ENCODE results near the gene KIRREL1. TPM values are rescaled to one million over a fixed set of nuclear protein-coding genes. Genes with fewer than 3 reads are reported as not detected.

KIRREL1 gene
- total RNA-seq, 4 donors from 2014 or later: 37.4 to 77.1 (median 54.6) TPM

- no peak for TF ChIP-seq POLR2AphosphoS5 (IDR thresholded peaks at IDR 0.05)
- no peak for TF ChIP-seq EP300 (IDR thresholded peaks at IDR 0.05)
- TF ChIP-seq CTCF (IDR thresholded peaks at IDR 0.05): no peak
- no peak for TF ChIP-seq POLR2A (IDR thresholded peaks at IDR 0.05; ENCODE audit: low read depth)
- DNase-seq (ENCODE audit: extremely low spot score): no peak
- intact Hi-C loops (cut with DNase I): no loop called here
- peaks cover 9 to 25% (median 17%) of the 10 kb centered on the region in 4 donors for H3K36me3 ChIP-seq
- H3K4me1 ChIP-seq: peaks cover 0 to 8% (median 0%) of the 10 kb centered on the region in 4 donors
- H3K9me3 ChIP-seq: no peaks in the 10 kb centered on the region
- WGBS: 65% methylated on average over 5 of the region's 5 CpGs
- no peak overlapping the region for H3K4me3 ChIP-seq
- peaks cover 0 to 1% (median 0%) of the 10 kb centered on the region in 4 donors for H3K27me3 ChIP-seq
- no peak overlapping the region for H3K27ac ChIP-seq (replicated peaks in 1 of 4)
These were observed 104.8 kb downstream of the KIRREL1 start for GRCh38 chr1:158098256-158098655.

- H3K27ac ChIP-seq (replicated peaks in 1 of 4): no peak overlapping the region
- 75% methylated on average over 3 of the region's 3 CpGs for WGBS
- no peaks in the 10 kb centered on the region for H3K9me3 ChIP-seq
- no peak for DNase-seq (ENCODE audit: extremely low spot score)
- peaks cover 0 to 8% (median 0%) of the 10 kb centered on the region in 4 donors for H3K4me1 ChIP-seq
- intact Hi-C loops (cut with DNase I): no loop called here
- H3K27me3 ChIP-seq: peaks cover 0 to 11% (median 0%) of the 10 kb centered on the region in 4 donors
- H3K36me3 ChIP-seq: peaks cover 0 to 16% (median 8%) of the 10 kb centered on the region in 4 donors
- no peak overlapping the region for H3K4me3 ChIP-seq
- TF ChIP-seq POLR2AphosphoS5 (IDR thresholded peaks at IDR 0.05): peak in 1 of 2 donors; percentile 4
- no peak for TF ChIP-seq EP300 (IDR thresholded peaks at IDR 0.05)
These were observed 105.7 kb downstream of the KIRREL1 start for GRCh38 chr1:158099185-158099584.

- Histone ChIP-seq H3K36me3 (peaks cover 0 to 2% (median under 1%) of the 10 kb centered on the region in 4 donors), H3K27ac (replicated peaks in 1 of 4) (no peak overlapping the region), H3K4me3 (no peak overlapping the region), H3K4me1 (peaks cover 0 to 8% (median 0%) of the 10 kb centered on the region in 4 donors), H3K9me3 (no peaks in the 10 kb centered on the region), H3K27me3 (peaks cover 0 to 22% (median 0%) of the 10 kb centered on the region in 4 donors)
- WGBS: 40% methylated on average over 2 of the region's 2 CpGs
- TF ChIP-seq CTCF (IDR thresholded peaks at IDR 0.05) (no peak), POLR2A (IDR thresholded peaks at IDR 0.05; ENCODE audit: low read depth) (no peak), POLR2AphosphoS5 (IDR thresholded peaks at IDR 0.05) (no peak), EP300 (IDR thresholded peaks at IDR 0.05) (no peak)
- DNase-seq (ENCODE audit: extremely low spot score): no peak
- intact Hi-C loops (cut with DNase I): no loop called here
These were observed 107.1 kb downstream of the KIRREL1 start for GRCh38 chr1:158100498-158100897.

GRCh38 chr1:158101455-158101854, 108.0 kb downstream of the KIRREL1 start:
- no peak for DNase-seq (ENCODE audit: extremely low spot score)
- no peaks in the 10 kb centered on the region for H3K36me3 ChIP-seq
- no peaks in the 10 kb centered on the region for H3K9me3 ChIP-seq
- no peak for TF ChIP-seq CTCF (IDR thresholded peaks at IDR 0.05)
- peaks cover 0 to 32% (median 0%) of the 10 kb centered on the region in 4 donors for H3K27me3 ChIP-seq
- intact Hi-C loops (cut with DNase I): no loop called here
- no peak overlapping the region for H3K27ac ChIP-seq (replicated peaks in 1 of 4)
- peaks cover 0 to 8% (median 0%) of the 10 kb centered on the region in 4 donors for H3K4me1 ChIP-seq
- 80% methylated on average over 2 of the region's 2 CpGs for WGBS
- no peak overlapping the region for H3K4me3 ChIP-seq

GRCh38 chr1:158101927-158102326, 108.5 kb downstream of the KIRREL1 start:
- H3K4me3 ChIP-seq: no peak overlapping the region
- no peak overlapping the region for H3K27ac ChIP-seq (replicated peaks in 1 of 4)
- H3K9me3 ChIP-seq: no peaks in the 10 kb centered on the region
- no peak for DNase-seq (ENCODE audit: extremely low spot score)
- intact Hi-C loops (cut with DNase I): no loop called here
- H3K27me3 ChIP-seq: peaks cover 0 to 36% (median 0%) of the 10 kb centered on the region in 4 donors
- H3K36me3 ChIP-seq: no peaks in the 10 kb centered on the region
- peaks cover 0 to 8% (median 0%) of the 10 kb centered on the region in 4 donors for H3K4me1 ChIP-seq
- TF ChIP-seq POLR2AphosphoS5 (IDR thresholded peaks at IDR 0.05) (no peak), EP300 (IDR thresholded peaks at IDR 0.05) (no peak), CTCF (IDR thresholded peaks at IDR 0.05) (no peak), POLR2A (IDR thresholded peaks at IDR 0.05; ENCODE audit: low read depth) (no peak)
- 13% methylated on average over 1 of the region's 1 CpG for WGBS

Data from esophagus muscularis mucosa (tissue), 4 donors.